Measurements from ENCODE around the gene CAPN14.

The CAPN14 gene

DNA sequence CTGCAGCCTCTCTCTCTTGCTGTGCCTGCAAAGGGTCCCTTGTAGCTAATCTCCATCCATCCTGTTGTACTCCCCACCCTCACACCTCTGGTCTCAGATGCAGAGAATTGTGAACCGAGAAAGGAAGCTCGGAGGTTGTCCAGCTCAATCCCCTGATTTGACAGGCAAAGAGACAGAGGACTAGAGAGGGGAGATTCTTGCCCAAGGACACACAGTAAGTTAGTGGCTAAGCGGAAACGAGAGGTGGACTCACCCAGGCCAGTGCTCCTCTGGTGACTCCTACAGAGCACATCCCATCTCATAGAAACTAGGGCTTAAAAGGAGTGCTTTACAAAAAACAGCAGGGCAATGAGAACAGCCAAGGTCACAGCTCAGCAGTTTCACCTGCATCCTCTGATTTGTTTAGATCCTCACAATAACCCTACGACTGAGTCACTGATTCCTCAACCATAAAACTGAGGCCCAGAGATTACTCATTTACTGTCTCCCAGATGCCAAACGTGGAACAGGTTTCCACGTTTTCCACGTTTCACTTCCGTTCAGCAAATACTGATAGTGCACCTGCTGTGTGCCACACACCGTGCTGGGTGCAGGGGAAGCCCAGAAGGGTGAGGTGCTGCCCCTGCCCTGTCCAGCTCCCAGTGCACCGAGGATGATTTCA lies 38.7 kb upstream of the CAPN14 start:
- Histone ChIP-seq H3K4me3 (no peak overlapping the region), H3K4me2 (peak overlapping the region; percentile 60), H3K27me3 (no peaks in the 10 kb centered on the region), H3K4me1 (peaks cover 73% of the 10 kb centered on the region), H4K20me1 (no peaks in the 10 kb centered on the region), H3K9ac (0 out of 2 replicates have a peak overlapping the region, but pooled peaks have one; percentile 9), H3K9me3 (no peaks in the 10 kb centered on the region), H3K27ac (peak overlapping the region; percentile 20; the same call in 1 of the 2 replicates), H3K36me3 (peaks cover 6% of the 10 kb centered on the region)
- TF ChIP-seq Cebpa-rat (IDR thresholded peaks at IDR 0.05) = no peak

DNA sequence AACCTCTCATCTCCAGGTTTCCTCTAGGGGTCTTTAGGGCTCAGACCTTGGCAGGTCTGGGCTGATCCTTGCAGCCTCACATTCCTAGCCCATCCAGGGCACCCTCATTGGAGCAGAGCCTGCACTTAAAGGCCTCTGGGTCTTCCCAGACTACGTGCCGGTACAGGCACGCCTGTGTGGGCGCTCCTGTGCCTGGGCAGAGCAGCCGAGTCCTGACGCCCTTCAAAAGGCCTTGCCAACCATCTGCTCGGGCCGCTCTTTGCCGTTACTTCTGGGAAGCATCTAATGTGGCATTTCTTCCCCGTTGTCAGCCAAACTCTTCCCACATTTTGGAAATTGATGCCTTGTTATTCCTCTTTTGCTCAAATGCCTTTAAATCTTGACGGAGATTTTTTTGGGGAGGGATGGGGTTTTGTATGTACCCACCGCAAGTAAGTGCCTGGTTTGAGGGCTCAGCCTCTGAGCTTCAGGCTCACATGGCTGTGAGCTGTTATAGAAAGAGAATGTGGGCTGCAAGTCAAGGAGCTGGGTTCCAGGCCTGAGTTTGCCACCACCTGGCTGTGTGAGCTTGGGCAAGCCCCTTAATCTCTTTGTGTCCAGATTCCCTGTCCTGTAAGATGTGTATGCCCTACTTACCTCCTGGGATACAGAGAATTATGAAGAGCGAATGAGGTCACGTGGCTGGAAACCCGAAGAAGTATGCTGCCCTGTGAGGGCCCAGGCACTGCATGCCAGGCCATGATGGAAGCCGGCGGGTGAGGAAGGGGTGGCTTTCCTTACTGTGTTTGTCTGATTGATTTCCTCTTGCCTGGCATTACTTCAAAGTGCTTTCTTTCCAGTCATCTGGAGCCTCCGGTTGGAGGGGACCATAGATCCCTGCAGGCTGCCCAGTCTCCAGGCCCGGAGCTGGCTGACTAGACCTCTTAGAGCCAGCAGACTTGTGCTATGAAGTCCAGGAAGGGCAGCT lies 37.2 kb upstream of the CAPN14 start:
- peak overlapping the region; percentile 60 for H3K4me2 ChIP-seq
- no peaks in the 10 kb centered on the region for H3K27me3 ChIP-seq
- TF ChIP-seq Cebpa-rat (IDR thresholded peaks at IDR 0.05) = no peak
- no peak overlapping the region for H3K4me3 ChIP-seq
- peaks cover 1% of the 10 kb centered on the region; the same call in 1 of the 2 replicates for H3K36me3 ChIP-seq
- H3K9ac ChIP-seq = peak overlapping the region; percentile 9; the same call in 1 of the 2 replicates
- no peak overlapping the region for H3K27ac ChIP-seq
- no peaks in the 10 kb centered on the region for H3K9me3 ChIP-seq
- no peaks in the 10 kb centered on the region for H4K20me1 ChIP-seq
- peaks cover 77% of the 10 kb centered on the region for H3K4me1 ChIP-seq

DNA sequence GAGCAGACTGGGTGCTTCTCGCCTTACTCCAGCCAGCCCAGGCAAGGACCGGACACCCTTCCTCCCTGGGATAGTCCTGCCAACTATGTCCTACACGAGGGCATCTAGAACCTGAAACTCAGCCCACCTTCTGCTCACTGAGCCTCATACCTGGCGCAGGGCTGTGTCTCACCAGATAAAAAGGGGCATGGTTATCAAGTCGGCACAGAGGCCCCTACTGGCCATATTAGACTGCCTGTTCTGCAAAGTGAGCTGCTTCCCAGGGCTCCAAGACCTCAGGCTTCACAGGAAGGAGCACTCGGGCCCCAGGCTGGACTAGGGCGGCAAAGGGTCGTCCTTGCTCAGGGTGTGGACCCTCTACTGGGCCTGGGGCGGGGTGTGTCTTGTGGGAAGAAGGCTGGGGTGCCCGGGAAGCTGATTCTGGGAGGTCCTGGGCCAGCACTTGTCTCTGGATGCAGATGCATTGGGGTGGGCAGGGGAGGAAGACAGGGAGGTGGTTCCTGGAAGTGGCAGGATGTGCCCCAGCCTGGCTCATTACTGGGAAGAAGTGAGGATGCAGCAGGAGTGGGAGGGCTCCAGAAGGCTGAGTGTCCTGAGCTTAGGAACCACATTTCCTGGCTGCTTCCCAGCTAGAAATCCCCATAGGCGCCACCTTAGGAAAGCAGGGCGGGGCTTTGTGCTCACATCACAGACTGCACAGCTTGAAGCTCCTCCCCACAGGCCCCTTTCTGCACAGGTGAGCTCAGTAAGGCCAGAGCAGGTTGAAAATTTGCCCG lies 36.2 kb upstream of the CAPN14 start:
- H3K36me3 ChIP-seq = peaks cover 11% of the 10 kb centered on the region
- H3K27ac ChIP-seq = no peak overlapping the region
- no peak overlapping the region for H3K9ac ChIP-seq
- H4K20me1 ChIP-seq = no peaks in the 10 kb centered on the region
- no peak overlapping the region for H3K4me2 ChIP-seq
- no peaks in the 10 kb centered on the region for H3K9me3 ChIP-seq
- H3K4me3 ChIP-seq = no peak overlapping the region
- TF ChIP-seq Cebpa-rat (IDR thresholded peaks at IDR 0.05) = no peak
- H3K27me3 ChIP-seq = no peaks in the 10 kb centered on the region
- H3K4me1 ChIP-seq = peaks cover 71% of the 10 kb centered on the region

DNA sequence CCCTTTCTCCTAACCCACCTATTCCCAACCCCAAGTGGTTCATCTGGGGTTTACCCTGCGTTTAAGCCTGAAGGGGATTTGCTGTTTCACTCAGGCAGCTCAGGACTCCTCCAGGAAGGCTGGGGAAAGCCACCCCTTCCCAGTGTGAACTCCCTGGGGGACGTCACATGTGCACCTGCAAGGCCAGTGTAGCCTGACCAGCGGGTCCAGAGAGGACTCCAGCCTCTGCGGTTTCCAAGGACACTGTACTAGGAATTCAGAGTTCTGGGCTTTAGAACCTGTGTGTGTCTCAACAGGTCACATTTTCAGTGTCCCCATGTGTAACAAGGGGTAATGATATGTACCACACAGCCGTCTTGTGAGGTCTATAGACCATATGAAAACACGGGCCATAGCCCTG lies 34.5 kb upstream of the CAPN14 start:
- Histone ChIP-seq H3K9ac (no peak overlapping the region), H3K4me3 (no peak overlapping the region), H3K9me3 (no peaks in the 10 kb centered on the region), H3K4me1 (peaks cover 64% of the 10 kb centered on the region), H3K27me3 (no peaks in the 10 kb centered on the region), H3K27ac (0 out of 2 replicates have a peak overlapping the region, but pooled peaks have one; percentile 30), H3K4me2 (peak overlapping the region; percentile 22; the same call in 1 of the 2 replicates), H4K20me1 (no peaks in the 10 kb centered on the region), H3K36me3 (peaks cover 18% of the 10 kb centered on the region)
- no peak for TF ChIP-seq Cebpa-rat (IDR thresholded peaks at IDR 0.05)

GRCh38 chr2:31251018-31251417 lies 33.7 kb upstream of the CAPN14 start:
- Histone ChIP-seq H3K9me3 (no peaks in the 10 kb centered on the region), H3K4me3 (no peak overlapping the region), H3K27ac (0 out of 2 replicates have a peak overlapping the region, but pooled peaks have one; percentile 30), H3K27me3 (no peaks in the 10 kb centered on the region), H3K4me2 (no peak overlapping the region), H3K9ac (no peak overlapping the region), H4K20me1 (no peaks in the 10 kb centered on the region), H3K4me1 (peaks cover 64% of the 10 kb centered on the region), H3K36me3 (peaks cover 21% of the 10 kb centered on the region)
- TF ChIP-seq Cebpa-rat (IDR thresholded peaks at IDR 0.05) = no peak

- no peak overlapping the region for H3K4me2 ChIP-seq
- H3K4me1 ChIP-seq = peaks cover 47% of the 10 kb centered on the region
- H3K9ac ChIP-seq = no peak overlapping the region
- H3K4me3 ChIP-seq = no peak overlapping the region
- no peak overlapping the region for H3K27ac ChIP-seq
- H3K27me3 ChIP-seq = no peaks in the 10 kb centered on the region
- no peaks in the 10 kb centered on the region for H4K20me1 ChIP-seq
- no peaks in the 10 kb centered on the region for H3K9me3 ChIP-seq
- TF ChIP-seq Cebpa-rat (IDR thresholded peaks at IDR 0.05) = no peak
- H3K36me3 ChIP-seq = peaks cover 34% of the 10 kb centered on the region
Measured at GRCh38 chr2:31249009-31249690, 31.8 kb upstream of the CAPN14 start.

- Histone ChIP-seq H3K27me3 (no peaks in the 10 kb centered on the region), H4K20me1 (no peaks in the 10 kb centered on the region), H3K9me3 (no peaks in the 10 kb centered on the region), H3K4me1 (peaks cover 42% of the 10 kb centered on the region), H3K36me3 (peaks cover 37% of the 10 kb centered on the region), H3K27ac (no peak overlapping the region), H3K9ac (no peak overlapping the region), H3K4me2 (no peak overlapping the region), H3K4me3 (no peak overlapping the region)
- TF ChIP-seq Cebpa-rat (IDR thresholded peaks at IDR 0.05) = no peak
Measured at GRCh38 chr2:31248139-31248538, 30.8 kb upstream of the CAPN14 start.

DNA sequence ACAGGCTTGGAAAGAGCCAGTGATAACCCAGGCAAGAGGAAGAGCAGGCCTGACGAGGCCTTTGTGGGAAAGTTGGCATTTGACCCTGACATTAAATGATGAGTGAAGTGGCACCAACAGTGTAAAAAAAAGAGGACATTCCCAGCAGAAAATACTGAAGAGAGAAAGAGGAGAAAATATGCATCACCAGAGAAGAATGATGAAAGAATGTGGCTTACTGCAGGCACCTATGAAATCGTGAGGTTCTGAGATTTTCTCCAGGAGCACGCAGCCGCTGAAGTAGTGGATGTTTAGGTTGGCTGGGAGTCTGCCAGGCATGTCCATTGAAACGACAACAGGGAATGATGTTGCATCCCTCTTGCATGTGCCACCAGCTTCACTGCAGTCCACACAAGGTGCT lies 30.4 kb upstream of the CAPN14 start:
- H3K4me1 ChIP-seq = peaks cover 44% of the 10 kb centered on the region
- no peaks in the 10 kb centered on the region for H3K9me3 ChIP-seq
- no peaks in the 10 kb centered on the region for H4K20me1 ChIP-seq
- H3K36me3 ChIP-seq = peaks cover 37% of the 10 kb centered on the region
- no peak overlapping the region for H3K4me3 ChIP-seq
- H3K27me3 ChIP-seq = no peaks in the 10 kb centered on the region
- no peak overlapping the region for H3K4me2 ChIP-seq
- H3K9ac ChIP-seq = no peak overlapping the region
- TF ChIP-seq Cebpa-rat (IDR thresholded peaks at IDR 0.05) = no peak
- no peak overlapping the region for H3K27ac ChIP-seq
